CD4-positive, alpha-beta memory T cell (primary cell): ENCODE data around the gene SLC22A23. TPM values are rescaled to one million over a fixed set of nuclear protein-coding genes. Genes with fewer than 3 reads are reported as not detected.

Experiments used
- CTCF ChIA-PET: fragments of 350-600 bp; sonication (Branson Sonifier 250); formaldehyde crosslinking; loops from one replicate; lab custom pipeline; 2021; ENCODE audit warnings: inconsistent platforms; ENCODE audit not compliant: partially characterized antibody; lab: Charles Lee
- POLR2A ChIA-PET: fragments of 350-600 bp; sonication (Branson Sonifier 250); formaldehyde crosslinking; loops from one replicate; lab custom pipeline; 2021; ENCODE audit not compliant: partially characterized antibody; lab: Charles Lee
- DNase-seq, 5 donors: peaks; one replicate each; pipeline versions ENCODE4 v3.0.0 to v3.0.0-alpha.2; 2020 to 2022; ENCODE audit warnings: mixed read lengths in 1 of 5
- H3K27ac ChIP-seq: one replicate; pipeline ENCODE4 v1.7.0; 2013; ENCODE audit warnings: low read depth, low read length
- H3K27me3 ChIP-seq: 2 replicates; pipeline ENCODE4 v1.7.0; 2013; ENCODE audit warnings: mild to moderate bottlenecking, low read length, moderate library complexity; ENCODE audit not compliant: insufficient read depth
- H3K36me3 ChIP-seq: 2 replicates; pipeline ENCODE4 v1.7.0; 2013; ENCODE audit warnings: mild to moderate bottlenecking, low read length, moderate library complexity; ENCODE audit not compliant: insufficient read depth
- H3K4me1 ChIP-seq: 2 replicates; pipeline ENCODE4 v1.7.0; 2013; ENCODE audit warnings: mild to moderate bottlenecking, low read length, moderate library complexity; ENCODE audit not compliant: insufficient read depth
- H3K4me3 ChIP-seq, 2 donors: one replicate each; pipeline ENCODE4 v1.7.0; 2013; ENCODE audit warnings: low read length in 2 of 2, mild to moderate bottlenecking in 1 of 2
- H3K9me3 ChIP-seq, 2 donors: one replicate each; pipeline ENCODE4 v1.7.0; 2013; ENCODE audit warnings: low read length in 2 of 2, control low read depth in 1 of 2; ENCODE audit not compliant: control insufficient read depth in 1 of 2
- H3K27ac Mint-ChIP-seq, 7 donors: one replicate each; pipeline ENCODE4 v1.8.0; 2020 to 2021; ENCODE audit warnings: mixed read lengths in 7 of 7, mild to moderate bottlenecking in 6 of 7, inconsistent platforms in 3 of 7, moderate library complexity in 3 of 7
- H3K27me3 Mint-ChIP-seq, 2 donors: one replicate each; pipeline ENCODE4 v1.8.0; 2020 to 2021; ENCODE audit warnings: mixed read lengths in 2 of 2
- H3K36me3 Mint-ChIP-seq, 2 donors: one replicate each; pipeline ENCODE4 v1.8.0; 2020 to 2021; ENCODE audit warnings: mixed read lengths in 2 of 2, inconsistent platforms in 1 of 2, mild to moderate bottlenecking in 1 of 2
- H3K4me1 Mint-ChIP-seq, 4 donors: one replicate each; pipeline ENCODE4 v1.8.0; 2020 to 2021; ENCODE audit warnings: mixed read lengths in 4 of 4, mild to moderate bottlenecking in 1 of 4
- H3K4me3 Mint-ChIP-seq, 8 donors: one replicate each; pipeline ENCODE4 v1.8.0; 2020 to 2021; ENCODE audit warnings: mixed read lengths in 8 of 8, mild to moderate bottlenecking in 7 of 8, moderate library complexity in 6 of 8, inconsistent platforms in 3 of 8
- H3K9me3 Mint-ChIP-seq, 8 donors: one replicate each; pipeline ENCODE4 v1.8.0; 2020 to 2021; ENCODE audit warnings: mixed read lengths in 8 of 8, mild to moderate bottlenecking in 5 of 8, inconsistent platforms in 3 of 8, moderate library complexity in 1 of 8
- intact Hi-C: fragments of 100-400 bp; cut with micrococcal nuclease; formaldehyde crosslinking; loops from one replicate; pipeline ENCODE4 v1.15.1; 2023
- polyA plus RNA-seq, 2 donors: library from polyadenylated mRNA; unstranded; fragments of 300-500 nt; fragmentation: Illumina TruSeq; gene quantifications; one replicate each; pipeline ENCODE4 v1.2.3, GENCODE V29; 2021
- total RNA-seq, 2 experiments: library from RNA; stranded (reverse); gene quantifications; one replicate each; pipeline ENCODE4 v1.2.3, GENCODE V29; 2021

SLC22A23 gene
- total and polyA plus RNA-seq, 4 experiments from 2014 or later: 0.32 to 12.5 (median 5.7) TPM

- H3K36me3 ChIP-seq: no peaks in the 10 kb centered on the region
- Mint-ChIP-seq H3K27ac (no peak overlapping the region), H3K36me3 (no peaks in the 10 kb centered on the region), H3K9me3 (peaks cover 0 to 2% (median 0%) of the 10 kb centered on the region in 8 donors), H3K27me3 (peaks cover 15 to 20% of the 10 kb centered on the region in 2 donors), H3K4me3 (no peak overlapping the region), H3K4me1 (no peaks in the 10 kb centered on the region)
- intact Hi-C loops: no loop called here
- H3K27ac ChIP-seq: no peak overlapping the region
- H3K4me3 ChIP-seq: no peak overlapping the region
- H3K27me3 ChIP-seq: no peaks in the 10 kb centered on the region
- ChIA-PET POLR2A (no interaction called here), CTCF (no interaction called here)
- no peak for DNase-seq
- H3K9me3 ChIP-seq: no peaks in the 10 kb centered on the region
- no peaks in the 10 kb centered on the region for H3K4me1 ChIP-seq
Observed at GRCh38 chr6:3500262-3501014, 43.6 kb upstream of the SLC22A23 start.

DNA sequence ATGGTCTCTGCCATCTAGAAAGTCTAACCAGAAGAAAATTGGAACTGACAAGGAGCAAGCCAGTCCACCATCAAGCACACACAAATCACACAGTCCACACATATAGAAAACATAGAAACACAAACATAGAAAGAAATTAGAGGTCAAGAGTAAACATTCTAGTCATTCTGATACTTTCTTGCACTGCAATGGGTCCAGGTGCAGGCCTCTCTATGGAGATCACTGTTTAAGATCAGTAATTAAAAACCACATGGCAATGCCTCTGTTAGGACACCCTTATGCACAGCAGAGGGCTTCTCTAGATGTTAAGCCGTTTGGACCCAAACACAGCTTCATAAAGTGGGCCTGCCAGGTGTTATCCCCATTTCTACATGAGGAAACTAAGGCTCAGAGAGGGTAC lies 42.8 kb upstream of the SLC22A23 start:
- Histone ChIP-seq H3K36me3 (no peaks in the 10 kb centered on the region), H3K27me3 (no peaks in the 10 kb centered on the region), H3K4me1 (no peaks in the 10 kb centered on the region), H3K9me3 (no peaks in the 10 kb centered on the region), H3K27ac (no peak overlapping the region), H3K4me3 (no peak overlapping the region)
- Mint-ChIP-seq H3K27ac (no peak overlapping the region), H3K36me3 (no peaks in the 10 kb centered on the region), H3K27me3 (peaks cover 15 to 24% of the 10 kb centered on the region in 2 donors), H3K9me3 (peaks cover 0 to 3% (median 0%) of the 10 kb centered on the region in 8 donors), H3K4me1 (no peaks in the 10 kb centered on the region), H3K4me3 (no peak overlapping the region)
- CTCF ChIA-PET: no interaction called here
- no peak for DNase-seq
- intact Hi-C loops: no loop called here
- POLR2A ChIA-PET: no interaction called here

- Mint-ChIP-seq H3K9me3 (peaks cover 0 to 3% (median 0%) of the 10 kb centered on the region in 8 donors), H3K4me3 (no peak overlapping the region), H3K4me1 (no peaks in the 10 kb centered on the region), H3K27me3 (peaks cover 21 to 37% of the 10 kb centered on the region in 2 donors), H3K27ac (no peak overlapping the region), H3K36me3 (no peaks in the 10 kb centered on the region)
- peaks cover 4% of the 10 kb centered on the region for H3K27me3 ChIP-seq
- no peaks in the 10 kb centered on the region for H3K4me1 ChIP-seq
- intact Hi-C loops: no loop called here
- H3K27ac ChIP-seq: no peak overlapping the region
- ChIA-PET CTCF (interaction anchor here (1.3 to 1.4 kb wide), 2 partner anchors 27 to 85 kb away, joined by 3 read pairs; no protein-coding TSS in a partner anchor), POLR2A (no interaction called here)
- no peaks in the 10 kb centered on the region for H3K9me3 ChIP-seq
- no peaks in the 10 kb centered on the region for H3K36me3 ChIP-seq
- DNase-seq: no peak
- no peak overlapping the region for H3K4me3 ChIP-seq
Observed at GRCh38 chr6:3496395-3496794, 39.5 kb upstream of the SLC22A23 start.

- H3K4me1 ChIP-seq: no peaks in the 10 kb centered on the region
- H3K27me3 ChIP-seq: peaks cover 4% of the 10 kb centered on the region
- H3K27ac ChIP-seq: no peak overlapping the region
- no peaks in the 10 kb centered on the region for H3K36me3 ChIP-seq
- no peak for DNase-seq
- ChIA-PET CTCF (interaction anchor here (1.1 to 1.4 kb wide), 2 partner anchors 84 to 242 kb away, joined by 3 read pairs; no protein-coding TSS in a partner anchor), POLR2A (no interaction called here)
- no peaks in the 10 kb centered on the region for H3K36me3 Mint-ChIP-seq
- intact Hi-C loops: no loop called here
- H3K4me3 ChIP-seq: no peak overlapping the region
- no peak overlapping the region for H3K4me3 Mint-ChIP-seq
- H3K9me3 ChIP-seq: no peaks in the 10 kb centered on the region
- H3K27me3 Mint-ChIP-seq: peaks cover 26 to 42% of the 10 kb centered on the region in 2 donors
- H3K9me3 Mint-ChIP-seq: peaks cover 0 to 3% (median 0%) of the 10 kb centered on the region in 8 donors
- H3K27ac Mint-ChIP-seq: no peak overlapping the region
- H3K4me1 Mint-ChIP-seq: no peaks in the 10 kb centered on the region
Observed at GRCh38 chr6:3494391-3495100, 37.7 kb upstream of the SLC22A23 start.

- Mint-ChIP-seq H3K36me3 (no peaks in the 10 kb centered on the region), H3K4me3 (no peak overlapping the region), H3K27me3 (peaks cover 21 to 37% of the 10 kb centered on the region in 2 donors), H3K4me1 (no peaks in the 10 kb centered on the region), H3K27ac (no peak overlapping the region), H3K9me3 (peaks cover 0 to 4% (median 0%) of the 10 kb centered on the region in 8 donors)
- Histone ChIP-seq H3K27ac (no peak overlapping the region), H3K9me3 (no peaks in the 10 kb centered on the region), H3K4me1 (no peaks in the 10 kb centered on the region), H3K27me3 (peaks cover 4% of the 10 kb centered on the region), H3K4me3 (no peak overlapping the region), H3K36me3 (no peaks in the 10 kb centered on the region)
- CTCF ChIA-PET: no interaction called here
- POLR2A ChIA-PET: no interaction called here
- DNase-seq: no peak
- intact Hi-C loops: no loop called here
Observed at GRCh38 chr6:3490625-3490980, 33.8 kb upstream of the SLC22A23 start.

DNA sequence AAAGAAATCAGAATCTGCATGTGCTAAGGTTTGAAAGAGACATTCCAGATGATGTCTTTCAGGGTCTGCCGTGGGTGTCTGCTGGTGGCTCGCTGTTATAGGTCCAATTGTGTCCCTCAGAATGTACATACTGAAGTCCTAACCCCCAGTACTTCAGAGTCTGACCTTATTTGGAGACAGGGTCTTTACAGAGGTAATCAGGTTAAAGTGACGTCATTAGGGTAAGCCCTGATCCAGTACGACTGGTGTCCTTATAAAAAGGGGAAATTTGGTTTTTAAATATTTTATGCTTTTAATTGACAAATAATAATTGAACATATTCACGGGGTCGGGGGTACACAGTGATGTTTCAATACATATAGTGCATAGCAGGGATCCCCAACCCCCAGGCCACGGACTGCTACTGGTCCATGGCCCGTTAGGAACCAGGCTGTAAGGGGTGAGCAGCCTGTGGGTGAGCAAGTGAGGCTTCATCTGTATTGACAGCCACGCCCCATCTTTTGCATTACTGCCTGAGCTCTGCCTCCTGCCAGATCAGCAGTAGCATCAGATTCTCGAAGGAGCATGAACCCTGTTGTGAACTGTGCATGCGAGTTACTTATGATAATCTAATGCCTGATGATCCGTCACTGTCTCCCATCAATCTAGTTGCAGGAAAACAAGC lies 33.2 kb upstream of the SLC22A23 start:
- Histone ChIP-seq H3K4me3 (no peak overlapping the region), H3K27ac (no peak overlapping the region), H3K36me3 (no peaks in the 10 kb centered on the region), H3K9me3 (no peaks in the 10 kb centered on the region), H3K4me1 (no peaks in the 10 kb centered on the region), H3K27me3 (peaks cover 4% of the 10 kb centered on the region)
- H3K27me3 Mint-ChIP-seq: peaks cover 21 to 36% of the 10 kb centered on the region in 2 donors
- no peaks in the 10 kb centered on the region for H3K36me3 Mint-ChIP-seq
- H3K9me3 Mint-ChIP-seq: peaks cover 0 to 2% (median 0%) of the 10 kb centered on the region in 8 donors
- POLR2A ChIA-PET: no interaction called here
- CTCF ChIA-PET: interaction anchor here (0.5 to 0.6 kb wide), 2 partner anchors 178 to 443 kb away, joined by 3 read pairs; no protein-coding TSS in a partner anchor
- DNase-seq: no peak
- intact Hi-C loops: no loop called here
- H3K4me3 Mint-ChIP-seq: no peak overlapping the region
- no peaks in the 10 kb centered on the region for H3K4me1 Mint-ChIP-seq
- H3K27ac Mint-ChIP-seq: no peak overlapping the region
